Endodermal cell (in vitro differentiated cells): ENCODE results near the gene TAOK1. TPM values are rescaled to one million over a fixed set of nuclear protein-coding genes. Genes with fewer than 3 reads are reported as not detected.
"Not testable (repeated sequence)": the region's sequence is repeated elsewhere in the genome, so short reads cannot be mapped to it uniquely, and the experiment has no call there.

Experiments used
- DNase-seq: peaks from one replicate; pipeline ENCODE4 v3.0.0-alpha.2; 2017
- H3K27ac ChIP-seq: 2 replicates; pipeline ENCODE4 v1.5.1; 2013; ENCODE audit warnings: mild to moderate bottlenecking, low read depth, low read length, moderate library complexity
- H3K27me3 ChIP-seq: 2 replicates; pipeline ENCODE4 v1.6.1; 2013; ENCODE audit warnings: mild to moderate bottlenecking, low read length, moderate library complexity; ENCODE audit not compliant: insufficient read depth, control insufficient read depth, poor library complexity, severe bottlenecking
- H3K36me3 ChIP-seq: 2 replicates; pipeline ENCODE4 v1.7.0; 2013; ENCODE audit warnings: mild to moderate bottlenecking, low read length, moderate library complexity; ENCODE audit not compliant: control insufficient read depth, insufficient read depth
- H3K4me1 ChIP-seq: one replicate; pipeline ENCODE4 v1.7.0; 2013; ENCODE audit warnings: low read length; ENCODE audit not compliant: control insufficient read depth, insufficient read depth
- H3K4me3 ChIP-seq: 2 replicates; pipeline ENCODE4 v1.5.1; 2013; ENCODE audit warnings: mild to moderate bottlenecking, low read length, moderate library complexity
- H3K9ac ChIP-seq: 2 replicates; pipeline ENCODE4 v1.6.1; 2013; ENCODE audit warnings: mild to moderate bottlenecking, low read length, moderate library complexity; ENCODE audit not compliant: poor library complexity, severe bottlenecking; ENCODE audit errors: extremely low read depth
- H3K9me3 ChIP-seq: 2 replicates; pipeline ENCODE4 v1.6.1; 2013; ENCODE audit warnings: mild to moderate bottlenecking, low read length, moderate library complexity; ENCODE audit not compliant: control insufficient read depth
- H3K27ac Mint-ChIP-seq: 2 replicates; pipeline ENCODE4 v1.8.0; 2020; ENCODE audit warnings: mixed read lengths
- H3K27me3 Mint-ChIP-seq: 2 replicates; pipeline ENCODE4 v1.8.0; 2021; ENCODE audit warnings: mild to moderate bottlenecking, mixed read lengths; ENCODE audit not compliant: insufficient read depth
- H3K36me3 Mint-ChIP-seq: 2 replicates; pipeline ENCODE4 v1.8.0; 2020; ENCODE audit warnings: low read depth, mixed read lengths
- H3K4me1 Mint-ChIP-seq: 2 replicates; pipeline ENCODE4 v1.8.0; 2020; ENCODE audit warnings: mixed read lengths
- H3K4me3 Mint-ChIP-seq: 2 replicates; pipeline ENCODE4 v1.8.0; 2020; ENCODE audit warnings: mild to moderate bottlenecking, moderate library complexity, mixed read lengths
- H3K9me3 Mint-ChIP-seq: 2 replicates; pipeline ENCODE4 v1.8.0; 2020; ENCODE audit warnings: mild to moderate bottlenecking, mixed read lengths
- WGBS, 2 experiments: methylation state at CpG; one replicate each; pipeline versions ENCODE4 v1.1.5 to v1.1.7; 2013; ENCODE audit warnings: missing lambda C conversion rate in 2 of 2, mixed read lengths in 1 of 2; ENCODE audit not compliant: insufficient coverage in 1 of 2, insufficient read length in 1 of 2; 5-methylcytosine and 5-hydroxymethylcytosine counted together
- total RNA-seq, 2 donors: library from RNA; stranded (reverse); fragmentation: NEBNext Ultra II Directional in 1 of 2; extraction: Animal tissue kit (Norgen Biotek cat#: 25700) in 1 of 2; gene quantifications; 2 replicates in 1 of 2; 3 replicates in 1 of 2; pipeline ENCODE4 v1.2.1, GENCODE V29; 2021
- TF ChIP-seq, protein P1 (sequence below): fragments of 200-600 bp; sonication (generic); conservative IDR thresholded peaks from 2 replicates; pipeline ENCODE4 v1.5.0; 2021; ENCODE audit warnings: antibody characterized with exemption, mild to moderate bottlenecking

The TAOK1 gene
- total RNA-seq, 2 donors from 2014 or later: 95.9 to 102 TPM

DNA sequence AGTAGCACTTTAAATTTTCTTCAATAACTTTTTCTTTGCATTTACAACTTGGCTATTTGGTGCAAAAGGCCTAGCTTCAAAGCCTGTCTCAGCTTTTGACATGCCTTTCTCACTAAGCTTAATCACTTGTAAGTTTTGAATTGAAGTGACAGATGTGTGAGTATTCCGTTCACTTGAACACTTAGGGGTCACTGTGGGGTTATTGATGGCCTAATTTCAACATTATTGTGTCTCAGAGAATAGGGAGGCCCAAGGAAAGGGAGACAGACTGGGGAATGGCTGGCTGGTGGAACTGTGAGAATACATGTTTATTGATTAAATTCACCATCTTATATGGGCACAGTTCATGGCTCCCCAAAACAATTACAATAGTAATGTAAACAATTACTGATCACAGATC lies 84.1 kb downstream of the TAOK1 start:
- H3K4me3 Mint-ChIP-seq: no peak overlapping the region
- peak overlapping the region; percentile 66 for H3K27ac ChIP-seq
- H3K9me3 Mint-ChIP-seq: no peaks in the 10 kb centered on the region
- 89% methylated on average over 1 of the region's 1 CpG; no CpG with 5 or more reads in 1 of the 2 experiments for WGBS, 2 experiments
- TF ChIP-seq, protein P1, sequence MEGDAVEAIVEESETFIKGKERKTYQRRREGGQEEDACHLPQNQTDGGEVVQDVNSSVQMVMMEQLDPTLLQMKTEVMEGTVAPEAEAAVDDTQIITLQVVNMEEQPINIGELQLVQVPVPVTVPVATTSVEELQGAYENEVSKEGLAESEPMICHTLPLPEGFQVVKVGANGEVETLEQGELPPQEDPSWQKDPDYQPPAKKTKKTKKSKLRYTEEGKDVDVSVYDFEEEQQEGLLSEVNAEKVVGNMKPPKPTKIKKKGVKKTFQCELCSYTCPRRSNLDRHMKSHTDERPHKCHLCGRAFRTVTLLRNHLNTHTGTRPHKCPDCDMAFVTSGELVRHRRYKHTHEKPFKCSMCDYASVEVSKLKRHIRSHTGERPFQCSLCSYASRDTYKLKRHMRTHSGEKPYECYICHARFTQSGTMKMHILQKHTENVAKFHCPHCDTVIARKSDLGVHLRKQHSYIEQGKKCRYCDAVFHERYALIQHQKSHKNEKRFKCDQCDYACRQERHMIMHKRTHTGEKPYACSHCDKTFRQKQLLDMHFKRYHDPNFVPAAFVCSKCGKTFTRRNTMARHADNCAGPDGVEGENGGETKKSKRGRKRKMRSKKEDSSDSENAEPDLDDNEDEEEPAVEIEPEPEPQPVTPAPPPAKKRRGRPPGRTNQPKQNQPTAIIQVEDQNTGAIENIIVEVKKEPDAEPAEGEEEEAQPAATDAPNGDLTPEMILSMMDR: no peak
- H3K27me3 ChIP-seq: no peaks in the 10 kb centered on the region
- H3K4me3 ChIP-seq: no peak overlapping the region
- DNase-seq: no peak
- no peaks in the 10 kb centered on the region for H3K4me1 Mint-ChIP-seq
- no peak overlapping the region for H3K27ac Mint-ChIP-seq
- no peaks in the 10 kb centered on the region for H3K27me3 Mint-ChIP-seq
- no peaks in the 10 kb centered on the region for H3K9me3 ChIP-seq
- no peaks in the 10 kb centered on the region for H3K4me1 ChIP-seq
- peaks cover 74% of the 10 kb centered on the region for H3K36me3 ChIP-seq
- no peak overlapping the region for H3K9ac ChIP-seq
- peaks cover 48% of the 10 kb centered on the region for H3K36me3 Mint-ChIP-seq

DNA sequence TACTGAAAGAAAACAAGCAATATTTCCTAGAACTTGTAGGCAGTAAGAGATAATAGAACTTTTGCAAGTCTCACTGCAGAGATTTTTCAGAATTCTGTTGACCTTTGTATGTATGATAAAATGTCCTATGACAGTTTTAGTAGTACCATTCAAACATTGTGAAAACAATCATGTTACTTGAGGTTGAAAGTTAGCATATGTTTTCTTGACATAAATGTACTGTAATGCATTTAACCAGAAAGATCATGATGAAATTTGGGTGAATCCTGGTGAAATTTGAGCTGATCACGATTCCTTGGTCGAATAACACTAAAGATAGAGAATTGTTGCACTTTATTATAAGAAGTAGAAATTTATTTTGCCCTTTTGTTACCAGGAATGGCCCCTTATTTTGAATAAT lies 85.7 kb downstream of the TAOK1 start:
- DNase-seq: no peak
- Histone ChIP-seq H3K36me3 (peaks cover 68% of the 10 kb centered on the region), H3K9ac (no peak overlapping the region), H3K4me3 (no peak overlapping the region), H3K27ac (no peak overlapping the region), H3K4me1 (no peaks in the 10 kb centered on the region), H3K9me3 (no peaks in the 10 kb centered on the region), H3K27me3 (no peaks in the 10 kb centered on the region)
- WGBS, 2 experiments: 96 to 100% methylated on average over 2 of the region's 2 CpGs
- peaks cover 40% of the 10 kb centered on the region for H3K36me3 Mint-ChIP-seq
- no peaks in the 10 kb centered on the region for H3K27me3 Mint-ChIP-seq
- H3K27ac Mint-ChIP-seq: no peak overlapping the region
- no peaks in the 10 kb centered on the region for H3K9me3 Mint-ChIP-seq
- H3K4me3 Mint-ChIP-seq: no peak overlapping the region
- TF ChIP-seq, protein P1: no peak
- no peaks in the 10 kb centered on the region for H3K4me1 Mint-ChIP-seq

DNA sequence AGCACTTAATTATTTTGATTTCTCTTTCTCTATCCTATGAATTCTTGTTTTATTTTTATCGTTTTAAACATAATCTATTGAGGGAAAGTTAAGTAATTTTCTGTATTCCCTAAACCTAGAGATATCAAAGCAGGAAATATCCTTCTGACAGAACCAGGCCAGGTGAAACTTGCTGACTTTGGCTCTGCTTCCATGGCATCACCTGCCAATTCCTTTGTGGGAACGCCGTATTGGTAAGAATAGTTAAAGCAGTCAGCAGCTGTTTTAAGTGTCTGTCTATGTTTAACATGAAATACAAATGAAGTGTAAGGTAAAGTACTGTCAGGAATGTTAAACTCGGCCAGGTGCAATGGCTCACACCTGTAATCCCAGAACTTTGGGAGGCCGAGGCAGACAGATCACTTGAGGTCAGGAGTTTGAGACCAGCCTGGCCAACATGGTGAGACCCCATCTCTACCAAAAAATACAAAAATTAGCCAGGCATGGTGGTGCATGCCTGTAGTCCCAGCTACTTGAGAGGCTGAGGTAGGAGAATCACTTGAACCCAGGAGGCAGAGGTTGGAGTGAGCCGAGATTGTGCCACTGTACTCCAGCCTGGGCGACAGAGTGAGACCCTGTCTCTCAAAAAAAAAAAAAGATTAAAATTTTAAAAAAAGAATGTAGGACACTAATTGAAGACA lies 90.2 kb downstream of the TAOK1 start:
- WGBS, 2 experiments: 94 to 98% methylated on average over 4 to 6 of the region's 7 CpGs
- H3K36me3 ChIP-seq: peaks cover 75% of the 10 kb centered on the region
- H3K4me1 ChIP-seq, H3K9me3 Mint-ChIP-seq, H3K27ac ChIP-seq, H3K27me3 ChIP-seq, H3K9me3 ChIP-seq, H3K27ac Mint-ChIP-seq, H3K27me3 Mint-ChIP-seq, H3K9ac ChIP-seq, H3K4me3 Mint-ChIP-seq, H3K4me1 Mint-ChIP-seq, DNase-seq, H3K4me3 ChIP-seq: not testable (repeated sequence)
- H3K36me3 Mint-ChIP-seq: peaks cover 32% of the 10 kb centered on the region
